ENCODE results near the gene CD70. TPM values are rescaled to one million over a fixed set of nuclear protein-coding genes. Genes with fewer than 3 reads are reported as not detected.
A peak's percentile ranks its signal among the peaks of the same experiment; 100 is the strongest.

CD70 gene
- polyA plus RNA-seq, 3 donors = 0.12 TPM; not detected in 2

DNA sequence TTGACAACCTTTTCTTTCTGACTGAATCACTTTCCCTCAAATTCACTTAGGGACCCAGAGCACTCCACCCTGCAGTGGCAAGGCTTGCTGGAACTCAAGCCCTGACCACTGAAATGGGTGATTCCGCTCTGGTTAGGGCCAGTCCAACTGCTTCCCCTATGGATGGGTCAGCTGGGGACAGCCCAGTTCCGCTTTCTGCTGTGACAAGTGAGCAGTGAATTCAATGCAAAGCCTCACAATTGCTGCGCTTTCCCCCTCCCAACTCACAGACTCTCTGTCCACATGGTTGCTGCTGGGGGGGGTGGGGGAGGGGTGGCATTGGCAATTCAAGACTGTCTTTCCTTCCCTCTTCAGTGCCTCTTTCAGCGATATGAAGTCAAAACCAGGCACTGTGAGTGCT is 18.7 kb downstream of the CD70 start:
- H2AFZ ChIP-seq (ENCODE audit: insufficient read depth, low read depth, low read length, poor library complexity, severe bottlenecking) = no peak overlapping the region
- H3K36me3 ChIP-seq (replicated peaks in 1 of 2; ENCODE audit: control insufficient read depth in 1 of 2, insufficient read depth in 2 of 2, low read length in 2 of 2) = no peaks in the 10 kb centered on the region
- H3K4me3 Mint-ChIP-seq = peak overlapping the region in 1 of 2 donors; percentile 78
- TF ChIP-seq CTCF (IDR thresholded peaks at IDR 0.05) = no peak
- peaks cover 20% of the 10 kb centered on the region for H3K4me1 Mint-ChIP-seq
- intact Hi-C loops (cut with micrococcal nuclease) = no loop called here
- no peaks in the 10 kb centered on the region for H4K20me1 ChIP-seq (ENCODE audit: insufficient read depth, low read length)
- H3K4me2 ChIP-seq (replicated peaks; ENCODE audit: extremely low read depth, low read length, poor library complexity, severe bottlenecking) = peak overlapping the region; percentile 19
- peak; percentile 84 to 88 (median 87) for DNase-seq
- peak overlapping the region; percentile 66 to 85 (median 82) for H3K27ac Mint-ChIP-seq
- H3K27me3 Mint-ChIP-seq (ENCODE audit: low read depth in 3 of 3) = peaks cover 6 to 25% (median 10%) of the 10 kb centered on the region in 3 donors
- H3K27ac ChIP-seq (ENCODE audit: low read depth in 1 of 2, low read length in 2 of 2) = no peak overlapping the region
- H3K9me3 ChIP-seq (replicated peaks in 1 of 2; ENCODE audit: control insufficient read depth in 1 of 2, insufficient read depth in 1 of 2, low read length in 2 of 2) = no peaks in the 10 kb centered on the region
- peak overlapping the region in 1 of 3 experiments; percentile 21 for H3K4me3 ChIP-seq (replicated peaks in 1 of 3; ENCODE audit: low read depth in 2 of 3, low read length in 3 of 3)
- H3K79me2 ChIP-seq (ENCODE audit: insufficient read depth, low read length) = no peaks in the 10 kb centered on the region
- H3K36me3 Mint-ChIP-seq = no peaks in the 10 kb centered on the region
- peaks cover 33 to 47% of the 10 kb centered on the region in 2 donors for H3K4me1 ChIP-seq (ENCODE audit: control insufficient read depth in 1 of 2, insufficient read depth in 2 of 2, low read length in 2 of 2)
- H3K27me3 ChIP-seq (ENCODE audit: control insufficient read depth in 2 of 2, insufficient read depth in 2 of 2, low read length in 2 of 2) = peaks cover 0 to 6% of the 10 kb centered on the region in 2 donors
- WGBS (ENCODE audit: insufficient coverage) = 38% methylated on average over 1 of the region's 4 CpGs
- no peak overlapping the region for H3K9ac ChIP-seq (ENCODE audit: insufficient read depth, low read length, poor library complexity, severe bottlenecking)
- H3K9me3 Mint-ChIP-seq = peaks cover 2 to 14% (median 5%) of the 10 kb centered on the region in 7 donors

GRCh38 chr19:6571167-6571566 is 19.8 kb downstream of the CD70 start:
- Histone ChIP-seq H3K9ac (ENCODE audit: insufficient read depth, low read length, poor library complexity, severe bottlenecking) (no peak overlapping the region), H3K4me1 (ENCODE audit: control insufficient read depth in 1 of 2, insufficient read depth in 2 of 2, low read length in 2 of 2) (peaks cover 22 to 36% of the 10 kb centered on the region in 2 donors), H3K36me3 (replicated peaks in 1 of 2; ENCODE audit: control insufficient read depth in 1 of 2, insufficient read depth in 2 of 2, low read length in 2 of 2) (no peaks in the 10 kb centered on the region), H3K4me3 (replicated peaks in 1 of 3; ENCODE audit: low read depth in 2 of 3, low read length in 3 of 3) (no peak overlapping the region), H3K27me3 (ENCODE audit: control insufficient read depth in 2 of 2, insufficient read depth in 2 of 2, low read length in 2 of 2) (peaks cover 0 to 6% of the 10 kb centered on the region in 2 donors), H2AFZ (ENCODE audit: insufficient read depth, low read depth, low read length, poor library complexity, severe bottlenecking) (no peak overlapping the region), H3K27ac (ENCODE audit: low read depth in 1 of 2, low read length in 2 of 2) (no peak overlapping the region), H3K4me2 (replicated peaks; ENCODE audit: extremely low read depth, low read length, poor library complexity, severe bottlenecking) (no peak overlapping the region), H3K79me2 (ENCODE audit: insufficient read depth, low read length) (no peaks in the 10 kb centered on the region), H4K20me1 (ENCODE audit: insufficient read depth, low read length) (no peaks in the 10 kb centered on the region), H3K9me3 (replicated peaks in 1 of 2; ENCODE audit: control insufficient read depth in 1 of 2, insufficient read depth in 1 of 2, low read length in 2 of 2) (no peaks in the 10 kb centered on the region)
- H3K27me3 Mint-ChIP-seq (ENCODE audit: low read depth in 3 of 3) = peaks cover 6 to 28% (median 10%) of the 10 kb centered on the region in 3 donors
- no peak for DNase-seq
- no peak for TF ChIP-seq CTCF (IDR thresholded peaks at IDR 0.05)
- H3K4me1 Mint-ChIP-seq = peaks cover 20% of the 10 kb centered on the region
- no peaks in the 10 kb centered on the region for H3K36me3 Mint-ChIP-seq
- intact Hi-C loops (cut with micrococcal nuclease) = no loop called here
- no peak overlapping the region for H3K4me3 Mint-ChIP-seq
- no peak overlapping the region for H3K27ac Mint-ChIP-seq
- peaks cover 5 to 16% (median 9%) of the 10 kb centered on the region in 7 donors for H3K9me3 Mint-ChIP-seq
